LoVo (cell line): Measurements from ENCODE around the gene CUL3.

ENCODE experiments used
- DNase-seq: peaks from one replicate; pipeline ENCODE4 v3.0.0-alpha.2; 2016; ENCODE audit warnings: low spot score

Gene CUL3

DNA sequence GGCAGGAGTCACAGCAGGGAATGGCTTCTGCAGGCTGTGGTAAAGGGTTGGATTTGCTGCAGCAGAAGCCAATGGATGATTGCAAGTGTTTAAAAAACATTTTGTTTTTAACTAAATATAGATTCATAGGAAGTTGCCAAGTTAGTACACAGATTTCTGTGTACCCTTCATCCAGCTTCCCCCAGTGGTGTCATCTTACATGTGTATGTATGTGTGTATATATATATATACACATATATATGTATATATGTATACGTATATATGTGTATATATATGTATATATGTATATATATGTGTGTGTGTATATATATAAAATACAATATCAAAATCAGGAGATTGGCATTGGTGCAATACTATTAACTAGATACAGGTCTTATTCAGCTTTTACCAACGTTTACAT lies 164.1 kb downstream of the CUL3 start:
- DNase-seq: no peak
